Gastrocnemius medialis (tissue), 4 donors: ENCODE measurements around the gene RSBN1.

ENCODE experiments used
- POLR2A ChIP-seq, 2 donors: fragments of 450-650 bp; IDR thresholded peaks; one replicate each; pipeline ENCODE4 v1.6.1; 2017; ENCODE audit warnings: antibody characterized with exemption in 2 of 2, mild to moderate bottlenecking in 2 of 2, moderate library complexity in 2 of 2
- TF ChIP-seq, protein P1 (sequence below), 5 experiments: fragments of 450-650 bp in 3 of 5; fragments of 200-600 bp in 2 of 5; sonication (generic) in 2 of 5; IDR thresholded peaks in 4 of 5; conservative IDR thresholded peaks in 1 of 5; 1 replicate in 4 of 5; 2 replicates in 1 of 5; pipeline ENCODE4 v1.5.1; 2016 to 2019; ENCODE audit warnings: antibody characterized with exemption in 5 of 5, mild to moderate bottlenecking in 3 of 5, moderate library complexity in 3 of 5

DNA sequence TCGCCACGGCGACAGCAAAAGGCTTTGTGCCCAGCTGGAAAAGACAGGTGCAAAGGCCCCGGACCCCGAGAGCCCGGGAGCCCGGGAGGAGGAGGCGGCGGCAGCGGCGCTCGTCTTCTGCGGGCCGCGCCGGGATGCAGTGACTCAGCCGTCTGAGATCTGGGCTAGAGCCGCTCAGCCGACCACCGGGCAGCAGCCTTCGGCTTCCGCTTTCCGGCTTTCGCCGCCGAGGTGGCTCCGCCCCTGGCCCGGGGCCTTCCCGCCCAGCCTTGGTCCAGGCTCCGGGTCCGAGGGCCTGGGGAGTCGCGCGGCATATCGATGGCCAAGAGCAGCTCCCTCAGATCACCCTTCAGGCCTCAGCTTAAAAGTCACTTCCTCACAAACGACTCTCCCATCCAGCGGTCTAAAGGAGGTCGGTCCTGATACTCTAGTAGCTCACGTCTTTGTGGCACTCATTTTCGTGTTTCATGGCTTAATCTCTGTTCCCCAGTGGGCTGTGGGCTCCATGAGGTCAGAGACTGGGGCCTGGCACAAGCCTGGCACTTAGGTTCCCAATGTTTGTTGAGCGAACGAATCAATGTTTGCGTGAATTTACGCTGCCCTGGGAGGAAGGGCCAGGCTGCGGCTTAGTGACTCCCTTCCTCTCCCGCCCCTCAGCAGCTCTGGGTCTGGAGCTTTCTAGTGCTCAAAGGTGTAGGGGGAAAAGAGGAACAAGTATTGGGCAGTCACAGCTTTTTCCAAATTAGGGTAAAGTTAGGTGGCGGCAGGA is 52.8 kb downstream of the RSBN1 start, which contains the start of gene PHTF1:
- TF ChIP-seq, protein P1, sequence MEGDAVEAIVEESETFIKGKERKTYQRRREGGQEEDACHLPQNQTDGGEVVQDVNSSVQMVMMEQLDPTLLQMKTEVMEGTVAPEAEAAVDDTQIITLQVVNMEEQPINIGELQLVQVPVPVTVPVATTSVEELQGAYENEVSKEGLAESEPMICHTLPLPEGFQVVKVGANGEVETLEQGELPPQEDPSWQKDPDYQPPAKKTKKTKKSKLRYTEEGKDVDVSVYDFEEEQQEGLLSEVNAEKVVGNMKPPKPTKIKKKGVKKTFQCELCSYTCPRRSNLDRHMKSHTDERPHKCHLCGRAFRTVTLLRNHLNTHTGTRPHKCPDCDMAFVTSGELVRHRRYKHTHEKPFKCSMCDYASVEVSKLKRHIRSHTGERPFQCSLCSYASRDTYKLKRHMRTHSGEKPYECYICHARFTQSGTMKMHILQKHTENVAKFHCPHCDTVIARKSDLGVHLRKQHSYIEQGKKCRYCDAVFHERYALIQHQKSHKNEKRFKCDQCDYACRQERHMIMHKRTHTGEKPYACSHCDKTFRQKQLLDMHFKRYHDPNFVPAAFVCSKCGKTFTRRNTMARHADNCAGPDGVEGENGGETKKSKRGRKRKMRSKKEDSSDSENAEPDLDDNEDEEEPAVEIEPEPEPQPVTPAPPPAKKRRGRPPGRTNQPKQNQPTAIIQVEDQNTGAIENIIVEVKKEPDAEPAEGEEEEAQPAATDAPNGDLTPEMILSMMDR (IDR thresholded peaks at IDR 0.05 in 4 of 5, conservative IDR thresholded peaks at IDR 0.05 in 1 of 5), result no peak
- TF ChIP-seq POLR2A (IDR thresholded peaks at IDR 0.05), result peak; percentile 55 to 67
